Hematopoietic multipotent progenitor cell treated with erythropoietin and hydrocortisone succinate and interleukin-3 and kit ligand, for 17 days (in vitro differentiated cells): ENCODE measurements around the gene UNC5CL.

Experiments used
- DNase-seq: peaks from one replicate; pipeline ENCODE4 v3.0.0-alpha.2; 2015; ENCODE audit warnings: low spot score

The UNC5CL gene

DNA sequence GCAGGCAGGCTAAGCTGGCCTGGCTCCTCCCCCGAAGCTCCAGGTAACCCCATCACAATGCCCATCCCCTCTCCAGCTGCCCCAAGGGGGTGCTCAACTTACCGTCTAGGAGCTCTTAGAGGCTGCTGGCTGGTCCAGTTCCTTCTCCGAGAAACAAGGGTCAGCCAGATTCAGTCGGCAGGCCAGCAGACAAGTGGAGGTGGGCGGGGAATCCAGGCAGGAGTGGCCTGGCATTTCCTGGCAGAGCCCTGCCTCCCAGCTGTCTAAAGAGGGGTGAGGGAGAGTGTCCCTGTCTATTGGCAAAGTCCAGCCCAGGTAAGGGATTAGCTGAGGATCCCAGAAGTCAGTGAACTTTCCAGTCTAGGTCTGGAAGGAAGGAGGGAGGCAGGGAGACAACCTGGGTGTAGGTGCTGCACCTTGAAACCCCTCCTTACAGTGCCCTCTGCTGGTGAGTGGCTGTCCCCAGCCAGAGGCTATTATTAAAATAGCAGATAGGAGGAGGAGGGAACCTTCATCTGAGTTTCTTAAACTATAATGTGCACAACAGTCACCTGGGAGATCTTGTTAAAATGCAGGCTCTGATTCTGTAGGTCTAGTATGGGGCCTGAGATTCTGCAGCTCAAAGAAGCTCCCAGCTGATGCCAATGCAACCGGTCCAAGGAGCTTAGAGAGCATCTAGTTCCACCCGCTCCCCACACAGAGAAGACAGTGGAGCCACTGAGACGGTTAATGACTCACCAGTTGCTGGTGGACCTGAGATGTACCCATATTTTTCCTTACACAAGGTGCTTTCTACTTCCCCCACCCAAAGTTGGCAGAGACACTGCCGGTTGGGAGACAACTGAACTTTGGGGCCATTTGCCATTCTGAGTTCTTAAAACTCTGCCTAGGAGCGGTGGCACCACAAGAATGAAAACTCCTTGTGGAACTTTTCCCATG is at the start of gene UNC5CL:
Gene UNC5CL (minus strand): TSS at position 162 of the 939 bp plus-strand sequence. CDS start 4,147 bp downstream, outside the sequence.
- peak; percentile 89 for DNase-seq

DNA sequence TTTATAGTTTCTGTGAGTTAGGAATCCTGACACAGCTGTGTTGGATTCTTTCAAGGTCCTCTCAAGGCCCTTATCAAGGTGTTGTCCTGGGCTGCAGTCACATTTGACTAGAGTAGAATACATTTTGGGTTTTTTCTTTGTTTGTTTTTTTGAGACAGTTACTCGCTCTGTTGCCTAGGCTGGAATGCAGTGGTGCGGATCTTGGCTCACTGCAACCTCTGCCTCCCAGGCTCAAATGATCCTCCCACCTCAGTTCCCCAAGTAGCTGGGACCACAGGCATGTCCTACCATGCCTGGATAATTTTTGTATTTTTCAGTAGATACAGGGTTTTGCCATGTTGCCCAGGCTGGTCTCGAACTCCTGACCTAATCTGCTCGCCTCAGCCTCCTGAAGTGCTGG is 49.4 kb upstream of the UNC5CL start:
- DNase-seq, result no peak

GRCh38 chr6:41085182-41085581 is 46.2 kb upstream of the UNC5CL start:
- DNase-seq, result no peak

- no peak for DNase-seq
Measured at GRCh38 chr6:41083072-41083471, 44.1 kb upstream of the UNC5CL start.

DNA sequence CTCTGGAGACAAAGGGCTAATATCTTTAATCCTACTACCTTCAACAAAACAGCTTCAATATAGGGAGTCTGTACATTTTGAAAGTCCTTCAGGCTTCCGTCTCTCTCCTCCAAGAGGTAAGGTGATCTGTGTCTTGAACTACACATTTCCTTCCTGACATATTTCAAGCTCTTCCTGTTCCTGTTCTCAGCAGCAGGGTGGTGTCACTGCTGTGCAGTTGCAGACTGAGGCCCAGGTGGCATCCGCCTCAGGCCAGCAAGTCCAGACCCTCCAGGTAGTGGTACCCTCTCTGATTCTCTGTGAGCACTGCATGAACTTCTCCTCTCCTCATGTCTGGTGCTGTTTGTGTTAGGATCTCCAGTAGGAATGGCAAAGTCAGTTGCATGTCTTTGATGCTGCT is 41.6 kb upstream of the UNC5CL start:
- DNase-seq, result no peak

DNA sequence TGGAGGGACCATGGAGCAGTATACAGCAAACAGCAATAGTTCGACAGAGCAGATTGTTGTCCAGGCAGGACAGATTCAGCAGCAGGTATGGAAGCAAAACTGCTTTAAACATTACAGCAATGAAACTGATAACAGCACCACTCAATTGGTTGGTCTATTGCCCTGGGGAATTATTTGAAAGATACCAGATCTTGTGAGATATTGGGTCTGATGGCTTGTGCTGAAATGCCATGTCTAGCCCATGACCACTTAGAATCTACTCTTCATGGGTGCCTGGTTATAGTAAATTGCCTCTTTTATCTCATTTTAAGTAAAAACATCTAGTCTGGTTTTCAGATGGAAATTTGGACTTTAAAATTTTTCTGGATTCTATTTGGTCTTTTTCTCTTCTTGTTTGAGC is 40.1 kb upstream of the UNC5CL start:
- DNase-seq, result no peak

GRCh38 chr6:41078101-41078500 is 39.1 kb upstream of the UNC5CL start:
- DNase-seq, result no peak

GRCh38 chr6:41077536-41077935 is 38.5 kb upstream of the UNC5CL start:
- no peak for DNase-seq

- DNase-seq, result no peak
Measured at GRCh38 chr6:41075651-41076626, 36.9 kb upstream of the UNC5CL start.

GRCh38 chr6:41074692-41075436 is 35.8 kb upstream of the UNC5CL start:
- DNase-seq, result no peak

DNA sequence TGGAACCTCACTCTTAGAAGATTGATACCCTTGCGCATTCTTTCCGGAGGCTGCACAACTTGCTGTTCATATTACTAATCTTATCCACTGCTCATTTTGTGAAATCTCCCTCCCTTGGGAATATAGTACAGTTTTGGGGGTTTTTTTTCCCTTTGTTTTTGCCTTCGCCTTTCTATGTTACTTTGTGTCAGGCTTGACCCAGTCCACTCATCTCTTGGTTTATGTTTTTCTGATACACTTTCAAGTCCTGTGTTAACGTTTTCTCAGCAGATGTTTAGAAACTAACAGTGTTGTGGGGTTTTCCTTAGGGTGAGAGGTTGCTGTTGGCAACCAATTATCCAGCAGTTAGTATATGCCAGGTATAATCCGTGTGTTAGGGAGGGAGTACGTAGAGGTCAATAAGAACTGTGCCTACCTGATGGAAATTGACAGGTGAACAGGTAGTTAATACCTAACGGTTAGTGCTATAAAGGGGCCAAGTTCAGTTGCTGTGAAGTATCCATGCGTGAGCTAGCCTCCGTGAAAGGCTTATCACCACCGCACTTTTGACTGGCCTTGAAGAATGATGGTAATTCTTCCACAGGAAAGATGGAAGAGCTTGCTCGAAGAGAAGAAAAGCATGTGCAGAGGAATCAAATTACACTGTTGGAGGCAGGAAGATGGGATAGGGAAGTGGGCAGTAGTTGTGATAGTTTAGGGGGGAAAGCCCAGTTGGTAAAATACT is 35.1 kb upstream of the UNC5CL start:
- DNase-seq, result no peak

DNA sequence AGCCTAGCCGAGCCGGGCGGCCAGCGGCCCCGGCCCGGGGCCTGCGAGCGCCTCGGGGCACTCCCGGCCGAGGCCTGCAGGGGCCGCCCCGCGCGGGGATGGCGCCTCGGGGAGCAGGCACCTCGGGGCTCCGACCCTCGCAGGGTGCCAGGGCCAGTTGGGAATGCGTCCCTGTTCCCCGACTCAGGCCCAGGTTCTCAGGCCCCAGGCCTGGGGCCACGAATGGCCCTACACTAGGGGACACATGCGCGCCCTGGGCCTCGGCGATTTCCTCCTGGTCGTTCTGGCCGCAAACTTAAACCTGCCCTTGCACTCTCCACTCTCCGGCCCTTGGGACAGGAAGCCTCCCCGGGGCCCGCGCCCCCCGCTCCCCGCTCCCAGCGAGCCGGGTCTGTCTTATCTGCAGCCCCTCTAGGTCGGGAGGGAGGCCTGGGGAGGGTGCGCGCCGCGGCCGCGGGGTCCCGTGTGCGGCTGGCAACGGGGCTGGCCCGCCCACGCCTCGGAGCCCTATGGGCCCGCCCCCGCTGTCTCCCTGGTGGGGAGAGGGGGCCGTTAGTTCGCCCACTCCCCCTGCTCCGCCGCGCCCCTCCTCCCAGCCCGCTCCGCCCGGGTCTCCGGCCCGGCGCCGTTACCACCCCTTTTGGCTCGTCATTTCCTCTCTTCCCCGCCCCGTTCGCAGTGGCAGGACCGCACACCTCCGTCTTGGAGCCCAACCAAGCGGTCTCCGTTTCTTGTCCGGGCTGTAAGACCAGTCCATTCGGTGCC is 34.4 kb upstream of the UNC5CL start:
- DNase-seq, result peak; percentile 77

- DNase-seq, result peak; percentile 100
Measured at GRCh38 chr6:41072836-41073202, 33.8 kb upstream of the UNC5CL start, which contains the start of gene NFYA. NFYA (plus strand) TSS chr6:41072974; CDS start chr6:41079090, 6,116 bp downstream.

DNA sequence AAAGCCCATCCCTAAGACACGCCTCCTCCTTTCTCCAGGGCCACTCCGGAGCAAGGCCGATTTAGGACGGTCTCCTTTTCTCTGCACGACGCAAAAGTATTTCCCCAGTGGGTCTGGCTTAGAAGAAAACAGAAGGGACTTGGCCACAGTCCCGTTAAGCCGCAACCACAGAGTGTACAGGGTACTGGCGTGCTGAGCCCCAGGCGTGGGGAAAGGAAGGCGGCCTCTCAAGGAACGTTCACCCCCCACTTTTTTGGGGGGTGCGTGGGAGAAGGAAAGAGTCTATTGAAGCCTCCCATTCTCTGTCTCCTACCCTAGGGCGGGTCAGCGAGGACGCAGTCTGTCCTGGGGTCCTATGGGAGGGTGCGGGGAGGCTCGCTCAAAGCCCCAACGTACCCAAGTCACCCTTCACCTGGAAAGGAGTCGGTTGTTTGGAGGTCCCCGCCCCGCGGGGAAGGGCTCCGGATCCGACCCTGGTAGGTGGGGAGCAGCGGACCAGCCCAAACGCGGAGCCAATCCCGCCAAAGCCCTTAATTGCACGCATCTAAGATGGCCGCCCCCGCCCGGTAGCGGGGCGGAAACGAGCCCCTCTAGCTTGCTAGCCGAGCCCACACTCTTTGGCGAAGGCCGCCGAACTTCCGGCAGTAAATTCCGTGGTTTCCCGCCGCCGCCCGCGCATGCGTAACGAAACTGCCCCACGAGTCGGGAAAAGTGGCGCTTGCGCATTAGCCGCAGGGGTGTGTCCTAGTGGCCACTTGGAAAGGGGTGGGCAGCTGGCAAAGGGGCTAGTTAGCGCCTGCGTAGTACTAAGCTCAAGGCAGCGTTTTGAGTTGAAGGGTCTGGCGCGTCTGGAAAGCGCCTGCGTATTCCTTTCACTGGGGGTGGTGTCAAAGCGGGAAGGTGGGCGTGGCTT is 33.2 kb upstream of the UNC5CL start, which contains the start of gene OARD1:
Gene OARD1 (minus strand): TSS at position 434 of the 913 bp plus-strand sequence. CDS start 722 bp downstream, outside the sequence.
- peak; percentile 81 for DNase-seq

DNA sequence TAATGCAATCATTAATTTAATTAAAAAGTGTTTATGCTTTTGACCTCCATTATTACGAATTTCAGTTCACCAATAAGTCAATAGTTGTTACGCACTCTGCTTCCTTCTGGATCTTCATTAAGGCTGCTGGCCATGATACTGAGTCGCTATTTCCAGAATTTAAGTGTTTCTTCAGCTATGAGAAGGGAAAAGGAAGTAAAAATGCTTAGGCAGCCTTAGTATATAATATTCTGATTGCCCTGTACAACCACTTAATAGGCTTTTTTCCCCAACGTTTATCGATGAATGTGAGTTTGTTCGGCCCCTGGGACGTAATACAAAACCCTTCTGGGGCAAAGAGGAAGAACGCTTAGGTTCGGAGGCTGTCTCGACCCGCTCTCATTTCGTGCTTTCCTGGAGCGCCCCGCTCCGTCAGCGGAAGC is 32.5 kb upstream of the UNC5CL start:
- DNase-seq, result no peak

GRCh38 chr6:41066867-41067304 is 27.9 kb upstream of the UNC5CL start:
- peak; percentile 93 for DNase-seq

DNA sequence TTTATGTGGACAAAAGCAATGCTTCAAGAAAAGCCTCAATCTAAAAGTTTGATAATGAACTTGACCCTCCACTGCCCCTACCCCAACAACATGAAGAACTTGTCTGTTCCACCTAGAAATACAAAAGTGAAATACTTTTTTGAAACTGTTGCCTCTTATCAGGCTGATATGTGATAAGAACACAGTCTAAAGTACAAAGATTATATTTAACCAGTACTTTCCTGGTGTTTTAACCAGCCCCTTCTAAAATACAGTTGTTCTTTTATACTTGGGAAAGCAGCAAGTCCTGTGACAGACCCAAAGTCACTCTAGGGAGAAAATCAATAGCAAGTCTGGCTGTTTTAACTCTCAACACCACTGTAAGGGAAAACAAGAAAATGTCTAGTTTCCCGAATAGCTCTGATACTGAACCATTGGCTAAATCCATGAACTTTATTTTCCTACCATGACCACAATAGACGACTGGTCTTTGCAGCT is 26.6 kb upstream of the UNC5CL start:
- DNase-seq, result no peak

- no peak for DNase-seq
Measured at GRCh38 chr6:41064841-41065240, 25.8 kb upstream of the UNC5CL start.

DNA sequence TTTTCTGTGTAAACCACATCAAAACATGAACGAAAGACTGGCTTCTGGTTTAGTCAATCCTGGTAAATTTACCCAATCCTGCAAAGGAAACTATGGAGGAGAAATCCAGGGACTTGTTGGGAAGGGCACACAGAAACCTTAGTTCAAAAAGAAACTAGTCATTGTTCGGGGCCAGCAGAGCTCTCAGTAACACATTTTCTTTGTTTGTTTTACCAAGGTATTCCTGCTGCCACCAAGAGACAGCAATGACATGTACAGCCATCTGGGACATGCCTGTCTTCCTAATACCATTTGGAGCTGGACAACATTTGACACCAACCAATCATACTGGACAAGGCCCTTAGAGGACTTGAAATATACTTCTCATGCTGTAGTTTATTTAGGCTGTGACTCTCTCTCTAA is 24.9 kb upstream of the UNC5CL start:
- DNase-seq, result no peak
